ENCODE results near the gene TMEM182. TPM values are rescaled to one million over a fixed set of nuclear protein-coding genes. Genes with fewer than 3 reads are reported as not detected.
A peak's percentile ranks its signal among the peaks of the same experiment; 100 is the strongest.

Gene TMEM182
- total RNA-seq (2021), result 2.9 and 3.2 TPM in 2 replicates
- percentile 29 among the genes with signal in this experiment for Bru-seq, nascent RNA
- BruChase-seq, experiment 1, labeled RNA remaining after a 2-hour chase, result percentile 30 among the genes with signal in this experiment
- percentile 27 among the genes with signal in this experiment for BruChase-seq, experiment 2, labeled RNA remaining after a 6-hour chase
- long read RNA-seq, partial matches to known transcripts, result 0 of 7 reads
- long read RNA-seq, other reads (novel, unspliced or antisense), result 3 of 7 reads

- ChIA-PET CTCF (interaction anchor here (1.6 kb wide), 1 partner anchor 8 kb away, joined by 12 read pairs; no protein-coding TSS in a partner anchor), POLR2A (ENCODE audit: low non-redundant PET) (no interaction called here)
- Histone ChIP-seq H3K4me3 (ENCODE audit: low read depth, low read length, poor library complexity, severe bottlenecking) (no peak within 1 kb of the TSS), H3K4me1 (ENCODE audit: insufficient read depth, low read length, poor library complexity, severe bottlenecking) (no peaks in the 10 kb centered on the region), H3K36me3 (ENCODE audit: insufficient read depth, low read length, poor library complexity, severe bottlenecking) (no peaks in the 10 kb centered on the region), H3K27me3 (replicated peaks; ENCODE audit: insufficient read depth, low read depth, low read length, poor library complexity) (no peaks in the 10 kb centered on the region), H3K9me3 (ENCODE audit: low read depth, low read length, poor library complexity, severe bottlenecking) (no peaks in the 10 kb centered on the region), H3K27ac (ENCODE audit: low read depth, low read length, poor library complexity, severe bottlenecking) (no peak within 1 kb of the TSS)
- DNase-seq (ENCODE audit: low spot score), result no peak
- no TSS peak for BruUV-seq (replicated peaks)
- TF ChIP-seq EZH2 (IDR thresholded peaks at IDR 0.05; ENCODE audit: borderline replicate concordance, low read depth, low read length, poor library complexity, severe bottlenecking), result no peak
- TF ChIP-seq CTCF (conservative IDR thresholded peaks at IDR 0.05; ENCODE audit: low read depth, low read length), result no peak
- intact Hi-C loops (cut with micrococcal nuclease; ENCODE audit: unreplicated experiment), result no loop called here
Measured at GRCh38 chr2:102761763-102762162, at the start of gene TMEM182. Gene TMEM182, plus strand, starts transcription at chr2:102762031. Its CDS starts 187 bp downstream, at chr2:102762218.

- H3K36me3 ChIP-seq (ENCODE audit: insufficient read depth, low read length, poor library complexity, severe bottlenecking), result no peaks in the 10 kb centered on the region
- BruUV-seq (replicated peaks), result no TSS peak
- intact Hi-C loops (cut with micrococcal nuclease; ENCODE audit: unreplicated experiment), result no loop called here
- H3K4me1 ChIP-seq (ENCODE audit: insufficient read depth, low read length, poor library complexity, severe bottlenecking), result no peaks in the 10 kb centered on the region
- H3K27ac ChIP-seq (ENCODE audit: low read depth, low read length, poor library complexity, severe bottlenecking), result no peak overlapping the region
- ChIA-PET POLR2A (ENCODE audit: low non-redundant PET) (no interaction called here), CTCF (no interaction called here)
- H3K4me3 ChIP-seq (ENCODE audit: low read depth, low read length, poor library complexity, severe bottlenecking), result no peak overlapping the region
- no peaks in the 10 kb centered on the region for H3K27me3 ChIP-seq (replicated peaks; ENCODE audit: insufficient read depth, low read depth, low read length, poor library complexity)
- TF ChIP-seq EZH2 (IDR thresholded peaks at IDR 0.05; ENCODE audit: borderline replicate concordance, low read depth, low read length, poor library complexity, severe bottlenecking) (no peak), CTCF (conservative IDR thresholded peaks at IDR 0.05; ENCODE audit: low read depth, low read length) (no peak)
- DNase-seq (ENCODE audit: low spot score), result no peak
- H3K9me3 ChIP-seq (ENCODE audit: low read depth, low read length, poor library complexity, severe bottlenecking), result no peaks in the 10 kb centered on the region
Measured at GRCh38 chr2:102717308-102718018, 44.4 kb upstream of the TMEM182 start.

GRCh38 chr2:102718387-102719316 lies 43.2 kb upstream of the TMEM182 start:
- Histone ChIP-seq H3K9me3 (ENCODE audit: low read depth, low read length, poor library complexity, severe bottlenecking) (no peaks in the 10 kb centered on the region), H3K36me3 (ENCODE audit: insufficient read depth, low read length, poor library complexity, severe bottlenecking) (no peaks in the 10 kb centered on the region), H3K27ac (ENCODE audit: low read depth, low read length, poor library complexity, severe bottlenecking) (no peak overlapping the region), H3K4me3 (ENCODE audit: low read depth, low read length, poor library complexity, severe bottlenecking) (no peak overlapping the region), H3K27me3 (replicated peaks; ENCODE audit: insufficient read depth, low read depth, low read length, poor library complexity) (no peaks in the 10 kb centered on the region), H3K4me1 (ENCODE audit: insufficient read depth, low read length, poor library complexity, severe bottlenecking) (no peaks in the 10 kb centered on the region)
- no peak for TF ChIP-seq CTCF (conservative IDR thresholded peaks at IDR 0.05; ENCODE audit: low read depth, low read length)
- TF ChIP-seq EZH2 (IDR thresholded peaks at IDR 0.05; ENCODE audit: borderline replicate concordance, low read depth, low read length, poor library complexity, severe bottlenecking), result no peak
- no TSS peak for BruUV-seq (replicated peaks)
- POLR2A ChIA-PET (ENCODE audit: low non-redundant PET), result interaction anchor here (0.6 kb wide), 1 partner anchor 11 kb away, joined by 5 read pairs; no protein-coding TSS in a partner anchor
- CTCF ChIA-PET, result no interaction called here
- DNase-seq (ENCODE audit: low spot score), result no peak
- intact Hi-C loops (cut with micrococcal nuclease; ENCODE audit: unreplicated experiment), result no loop called here

Measured in A673 (cell line).